ENCODE results near the gene FYTTD1. TPM values are rescaled to one million over a fixed set of nuclear protein-coding genes. Genes with fewer than 3 reads are reported as not detected.
A peak's percentile ranks its signal among the peaks of the same experiment; 100 is the strongest.

Gene FYTTD1, protein sequence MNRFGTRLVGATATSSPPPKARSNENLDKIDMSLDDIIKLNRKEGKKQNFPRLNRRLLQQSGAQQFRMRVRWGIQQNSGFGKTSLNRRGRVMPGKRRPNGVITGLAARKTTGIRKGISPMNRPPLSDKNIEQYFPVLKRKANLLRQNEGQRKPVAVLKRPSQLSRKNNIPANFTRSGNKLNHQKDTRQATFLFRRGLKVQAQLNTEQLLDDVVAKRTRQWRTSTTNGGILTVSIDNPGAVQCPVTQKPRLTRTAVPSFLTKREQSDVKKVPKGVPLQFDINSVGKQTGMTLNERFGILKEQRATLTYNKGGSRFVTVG
- 100 to 1,000 TPM in 2 of 4 donors, 10 to 100 TPM in 2; 57.7 to 111 (median 85.6) TPM for total RNA-seq

- H3K27me3 ChIP-seq: no peaks in the 10 kb centered on the region
- H3K36me3 ChIP-seq: no peaks in the 10 kb centered on the region
- H3K27ac ChIP-seq (replicated peaks in 1 of 4): peak within 1 kb of the TSS; percentile 94 to 99 (median 96)
- no CpG with 5 or more reads among the region's 104 CpGs for WGBS
- intact Hi-C loops (cut with DNase I): loop anchor here (5.0 kb wide), 2 partner anchors 37 to 43 kb away; partner anchors contain the start of gene LRCH3
- DNase-seq (ENCODE audit: extremely low spot score): peak; percentile 96
- peaks cover 32 to 36% (median 35%) of the 10 kb centered on the region in 4 donors for H3K4me1 ChIP-seq
- peak within 1 kb of the TSS; percentile 84 to 93 (median 87) for H3K4me3 ChIP-seq
- TF ChIP-seq POLR2AphosphoS5 (IDR thresholded peaks at IDR 0.05) (peak; percentile 61 to 89), POLR2A (IDR thresholded peaks at IDR 0.05; ENCODE audit: low read depth) (peak; percentile 54), EP300 (IDR thresholded peaks at IDR 0.05) (no peak)
- TF ChIP-seq, protein P1, sequence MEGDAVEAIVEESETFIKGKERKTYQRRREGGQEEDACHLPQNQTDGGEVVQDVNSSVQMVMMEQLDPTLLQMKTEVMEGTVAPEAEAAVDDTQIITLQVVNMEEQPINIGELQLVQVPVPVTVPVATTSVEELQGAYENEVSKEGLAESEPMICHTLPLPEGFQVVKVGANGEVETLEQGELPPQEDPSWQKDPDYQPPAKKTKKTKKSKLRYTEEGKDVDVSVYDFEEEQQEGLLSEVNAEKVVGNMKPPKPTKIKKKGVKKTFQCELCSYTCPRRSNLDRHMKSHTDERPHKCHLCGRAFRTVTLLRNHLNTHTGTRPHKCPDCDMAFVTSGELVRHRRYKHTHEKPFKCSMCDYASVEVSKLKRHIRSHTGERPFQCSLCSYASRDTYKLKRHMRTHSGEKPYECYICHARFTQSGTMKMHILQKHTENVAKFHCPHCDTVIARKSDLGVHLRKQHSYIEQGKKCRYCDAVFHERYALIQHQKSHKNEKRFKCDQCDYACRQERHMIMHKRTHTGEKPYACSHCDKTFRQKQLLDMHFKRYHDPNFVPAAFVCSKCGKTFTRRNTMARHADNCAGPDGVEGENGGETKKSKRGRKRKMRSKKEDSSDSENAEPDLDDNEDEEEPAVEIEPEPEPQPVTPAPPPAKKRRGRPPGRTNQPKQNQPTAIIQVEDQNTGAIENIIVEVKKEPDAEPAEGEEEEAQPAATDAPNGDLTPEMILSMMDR (IDR thresholded peaks at IDR 0.05): peak; percentile 42 to 69 (median 56)
- no peaks in the 10 kb centered on the region for H3K9me3 ChIP-seq
Measured at GRCh38 chr3:197749601-197750395, at the start of gene FYTTD1. Gene FYTTD1 (plus strand): TSS chr3:197749883. CDS start chr3:197749972, 89 bp downstream.

DNA sequence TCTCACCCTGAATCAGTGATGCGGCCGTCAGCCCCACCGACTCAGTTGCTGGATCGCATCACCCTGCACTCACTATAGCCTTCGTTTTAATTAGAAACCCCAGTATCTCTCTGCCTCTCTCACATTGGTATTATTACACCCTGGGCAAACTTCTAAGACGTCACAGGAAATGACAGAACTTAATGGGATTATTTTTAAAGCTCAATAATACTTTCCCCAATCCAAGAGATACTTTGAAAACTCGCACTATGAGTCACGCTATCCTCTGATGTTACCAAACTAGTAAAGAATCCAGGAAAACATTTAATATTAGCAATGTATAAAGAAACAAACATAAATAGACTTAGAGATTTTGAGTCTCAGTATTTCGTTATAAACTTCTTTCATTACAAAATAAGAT, 49.6 kb upstream of the FYTTD1 start:
- TF ChIP-seq POLR2AphosphoS5 (IDR thresholded peaks at IDR 0.05) (no peak), POLR2A (IDR thresholded peaks at IDR 0.05; ENCODE audit: low read depth) (no peak), EP300 (IDR thresholded peaks at IDR 0.05) (no peak)
- TF ChIP-seq, protein P1 (IDR thresholded peaks at IDR 0.05): no peak
- Histone ChIP-seq H3K9me3 (no peaks in the 10 kb centered on the region), H3K4me3 (no peak overlapping the region), H3K27me3 (no peaks in the 10 kb centered on the region), H3K4me1 (no peaks in the 10 kb centered on the region), H3K27ac (replicated peaks in 1 of 4) (no peak overlapping the region), H3K36me3 (peaks cover 50 to 96% (median 89%) of the 10 kb centered on the region in 4 donors)
- 94% methylated on average over 9 of the region's 9 CpGs for WGBS
- DNase-seq (ENCODE audit: extremely low spot score): no peak
- intact Hi-C loops (cut with DNase I): no loop called here

DNA sequence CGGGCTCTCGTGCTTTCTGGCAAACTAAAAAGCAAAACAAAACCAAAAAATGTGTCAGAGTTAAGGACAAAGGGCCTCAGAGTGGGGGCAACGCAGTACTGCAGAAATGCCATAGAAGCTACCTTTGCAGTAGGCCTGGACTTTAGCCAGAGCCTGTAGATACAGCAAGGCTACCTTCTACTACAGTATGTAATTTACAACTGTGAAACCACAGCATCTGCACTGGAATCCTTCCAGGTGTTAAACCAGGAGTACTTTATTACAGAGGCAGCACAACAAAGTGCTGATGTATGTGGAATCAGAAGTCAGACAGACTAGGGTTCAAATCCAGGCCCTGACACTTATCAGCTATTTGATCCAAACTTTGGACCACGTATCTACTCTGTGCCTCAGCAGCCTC, 47.8 kb upstream of the FYTTD1 start:
- TF ChIP-seq, protein P1 (IDR thresholded peaks at IDR 0.05): no peak
- TF ChIP-seq POLR2A (IDR thresholded peaks at IDR 0.05; ENCODE audit: low read depth): no peak
- no peak for TF ChIP-seq EP300 (IDR thresholded peaks at IDR 0.05)
- no peak for TF ChIP-seq POLR2AphosphoS5 (IDR thresholded peaks at IDR 0.05)
- DNase-seq (ENCODE audit: extremely low spot score): no peak
- no peak overlapping the region for H3K4me3 ChIP-seq
- no peaks in the 10 kb centered on the region for H3K4me1 ChIP-seq
- H3K27ac ChIP-seq (replicated peaks in 1 of 4): no peak overlapping the region
- H3K36me3 ChIP-seq: peaks cover 36 to 89% (median 78%) of the 10 kb centered on the region in 4 donors
- H3K27me3 ChIP-seq: no peaks in the 10 kb centered on the region
- no peaks in the 10 kb centered on the region for H3K9me3 ChIP-seq
- intact Hi-C loops (cut with DNase I): no loop called here
- 100% methylated on average over 4 of the region's 4 CpGs for WGBS

- WGBS: 93% methylated on average over 7 of the region's 7 CpGs
- TF ChIP-seq, protein P1 (IDR thresholded peaks at IDR 0.05): no peak
- TF ChIP-seq POLR2AphosphoS5 (IDR thresholded peaks at IDR 0.05) (no peak), POLR2A (IDR thresholded peaks at IDR 0.05; ENCODE audit: low read depth) (no peak), EP300 (IDR thresholded peaks at IDR 0.05) (no peak)
- Histone ChIP-seq H3K27me3 (no peaks in the 10 kb centered on the region), H3K9me3 (no peaks in the 10 kb centered on the region), H3K4me3 (no peak overlapping the region), H3K27ac (replicated peaks in 1 of 4) (no peak overlapping the region), H3K4me1 (peaks cover under 1 to 9% (median 4%) of the 10 kb centered on the region in 4 donors), H3K36me3 (peaks cover 25 to 56% (median 39%) of the 10 kb centered on the region in 4 donors)
- no peak for DNase-seq (ENCODE audit: extremely low spot score)
- intact Hi-C loops (cut with DNase I): no loop called here
Measured at GRCh38 chr3:197706658-197707057, 43.0 kb upstream of the FYTTD1 start.
